OCI-LY3 (cell line): ENCODE results near the gene TENM4.

Source experiments
- H2AFZ ChIP-seq: fragments of 200-600, 300-600 bp; shearing (Covaris generic); 2 replicates; pipeline ENCODE4 v1.6.0; 2014; ENCODE audit warnings: antibody characterized with exemption, low read depth, low read length
- H3K27ac ChIP-seq: fragments of 200-600, 300-600 bp; sonication (generic); 2 replicates; pipeline ENCODE4 v1.5.1; 2014; ENCODE audit warnings: mild to moderate bottlenecking, low read length, moderate library complexity, mixed read lengths
- H3K27me3 ChIP-seq: fragments of 200-600, 300-600 bp; sonication (generic); 2 replicates; pipeline ENCODE4 v1.6.1; 2014; ENCODE audit warnings: low read depth, low read length, mixed read lengths
- H3K36me3 ChIP-seq: fragments of 200-600, 300-600 bp; sonication (generic); replicated peaks from 2 replicates; pipeline ENCODE3; 2014; ENCODE audit warnings: low read depth, low read length, mixed read lengths
- H3K4me1 ChIP-seq: fragments of 300-600, 200-600 bp; sonication (generic); 2 replicates; pipeline ENCODE4 v1.6.1; 2014; ENCODE audit warnings: low read length, mixed read lengths
- H3K4me2 ChIP-seq: fragments of 200-600, 300-600 bp; sonication (generic); 2 replicates; pipeline ENCODE4 v1.6.1; 2014; ENCODE audit warnings: low read length, mixed read lengths
- H3K4me3 ChIP-seq: fragments of 300-600, 200-600 bp; sonication (generic); 2 replicates; pipeline ENCODE4 v1.5.1; 2014; ENCODE audit warnings: antibody characterized with exemption, mild to moderate bottlenecking, low read length, moderate library complexity
- H3K79me2 ChIP-seq: fragments of 300-600, 200-600 bp; shearing (Covaris generic); 2 replicates; pipeline ENCODE4 v1.6.1; 2014; ENCODE audit warnings: mild to moderate bottlenecking, low read length, mixed read lengths
- H3K9ac ChIP-seq: fragments of 300-600, 200-600 bp; shearing (Covaris generic); 2 replicates; pipeline ENCODE4 v1.6.0; 2014; ENCODE audit warnings: mild to moderate bottlenecking, low read length, moderate library complexity
- H3K9me3 ChIP-seq: fragments of 200-600, 300-600 bp; shearing (Covaris generic); 2 replicates; pipeline ENCODE4 v1.6.1; 2014; ENCODE audit warnings: low read length, mixed read lengths; ENCODE audit not compliant: insufficient read depth
- H4K20me1 ChIP-seq: fragments of 200-600, 300-600 bp; sonication (generic); 2 replicates; pipeline ENCODE4 v1.6.1; 2016; ENCODE audit warnings: low read length, mixed read lengths; ENCODE audit not compliant: insufficient read depth
- EZH2phosphoT487 ChIP-seq: fragments of 200-600 bp; shearing (Covaris generic); IDR thresholded peaks from 2 replicates; pipeline ENCODE4 v1.6.1; 2018; ENCODE audit warnings: antibody characterized with exemption, mixed run types, low read depth
- TF ChIP-seq, protein P1 (sequence below): fragments of 200-600, 300-600 bp; sonication (generic); IDR thresholded peaks from 2 replicates; pipeline ENCODE4 v1.5.1; 2014; ENCODE audit warnings: antibody characterized with exemption, low read length, low read depth

The TENM4 gene

GRCh38 chr11:78657441-78657840 lies 783.4 kb downstream of the TENM4 start:
- H3K27me3 ChIP-seq, result no peaks in the 10 kb centered on the region
- no peaks in the 10 kb centered on the region for H3K9me3 ChIP-seq
- no peak overlapping the region for H3K4me3 ChIP-seq
- TF ChIP-seq, protein P1, sequence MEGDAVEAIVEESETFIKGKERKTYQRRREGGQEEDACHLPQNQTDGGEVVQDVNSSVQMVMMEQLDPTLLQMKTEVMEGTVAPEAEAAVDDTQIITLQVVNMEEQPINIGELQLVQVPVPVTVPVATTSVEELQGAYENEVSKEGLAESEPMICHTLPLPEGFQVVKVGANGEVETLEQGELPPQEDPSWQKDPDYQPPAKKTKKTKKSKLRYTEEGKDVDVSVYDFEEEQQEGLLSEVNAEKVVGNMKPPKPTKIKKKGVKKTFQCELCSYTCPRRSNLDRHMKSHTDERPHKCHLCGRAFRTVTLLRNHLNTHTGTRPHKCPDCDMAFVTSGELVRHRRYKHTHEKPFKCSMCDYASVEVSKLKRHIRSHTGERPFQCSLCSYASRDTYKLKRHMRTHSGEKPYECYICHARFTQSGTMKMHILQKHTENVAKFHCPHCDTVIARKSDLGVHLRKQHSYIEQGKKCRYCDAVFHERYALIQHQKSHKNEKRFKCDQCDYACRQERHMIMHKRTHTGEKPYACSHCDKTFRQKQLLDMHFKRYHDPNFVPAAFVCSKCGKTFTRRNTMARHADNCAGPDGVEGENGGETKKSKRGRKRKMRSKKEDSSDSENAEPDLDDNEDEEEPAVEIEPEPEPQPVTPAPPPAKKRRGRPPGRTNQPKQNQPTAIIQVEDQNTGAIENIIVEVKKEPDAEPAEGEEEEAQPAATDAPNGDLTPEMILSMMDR, result no peak
- TF ChIP-seq EZH2phosphoT487, result no peak
- peaks cover 8% of the 10 kb centered on the region; the same call in 1 of the 2 replicates for H3K4me1 ChIP-seq
- H3K36me3 ChIP-seq, result no peaks in the 10 kb centered on the region
- no peak overlapping the region for H2AFZ ChIP-seq
- no peak overlapping the region for H3K27ac ChIP-seq
- no peak overlapping the region for H3K4me2 ChIP-seq
- H4K20me1 ChIP-seq, result no peaks in the 10 kb centered on the region
- H3K9ac ChIP-seq, result no peak overlapping the region
- H3K79me2 ChIP-seq, result no peaks in the 10 kb centered on the region

DNA sequence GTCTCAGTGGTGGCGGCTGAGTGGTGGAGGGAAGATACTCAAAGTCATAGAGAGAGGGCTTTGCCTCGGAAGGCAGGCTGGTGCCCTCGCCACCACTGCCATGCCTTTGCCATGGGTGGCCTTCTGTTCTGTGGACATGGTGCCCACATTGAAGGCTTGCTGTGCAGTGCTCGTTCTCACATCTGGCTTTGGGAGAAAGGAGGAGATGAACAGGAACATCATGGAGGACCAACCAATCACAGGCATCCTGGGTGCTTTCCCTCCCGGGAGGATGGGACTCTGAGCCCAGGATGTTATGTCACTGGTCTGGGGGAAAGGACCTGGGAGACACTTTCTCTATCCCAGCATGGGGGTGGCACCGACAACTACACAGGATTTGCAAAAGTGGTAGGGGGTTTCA lies 783.8 kb downstream of the TENM4 start:
- no peak overlapping the region for H3K27ac ChIP-seq
- H3K4me2 ChIP-seq, result no peak overlapping the region
- no peak for TF ChIP-seq EZH2phosphoT487
- TF ChIP-seq, protein P1, result no peak
- no peaks in the 10 kb centered on the region for H3K27me3 ChIP-seq
- H3K9ac ChIP-seq, result no peak overlapping the region
- no peak overlapping the region for H3K4me3 ChIP-seq
- H4K20me1 ChIP-seq, result no peaks in the 10 kb centered on the region
- no peaks in the 10 kb centered on the region for H3K79me2 ChIP-seq
- H3K4me1 ChIP-seq, result peaks cover 8% of the 10 kb centered on the region; the same call in 1 of the 2 replicates
- no peaks in the 10 kb centered on the region for H3K9me3 ChIP-seq
- no peaks in the 10 kb centered on the region for H3K36me3 ChIP-seq
- no peak overlapping the region for H2AFZ ChIP-seq

DNA sequence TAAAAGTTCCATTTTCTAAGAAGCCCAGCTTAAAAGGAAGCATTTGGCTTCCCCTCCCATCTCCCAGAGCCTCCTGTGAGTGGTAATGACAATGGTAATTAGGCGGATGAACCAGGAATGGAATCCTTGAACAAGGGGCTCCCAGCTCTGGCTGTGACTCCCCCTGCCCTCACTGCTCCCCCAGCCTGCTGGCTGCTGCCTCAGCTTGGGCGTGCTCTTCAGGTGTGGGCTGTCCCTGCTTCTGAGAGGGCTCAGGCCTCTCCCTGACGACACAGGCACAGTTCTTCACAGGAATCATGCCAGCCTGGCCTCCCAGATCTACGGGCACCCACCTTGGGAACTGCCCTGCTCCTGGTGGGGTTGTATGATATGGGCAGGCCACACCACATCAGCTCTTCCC lies 784.5 kb downstream of the TENM4 start:
- no peak overlapping the region for H3K4me3 ChIP-seq
- peaks cover 8% of the 10 kb centered on the region; the same call in 1 of the 2 replicates for H3K4me1 ChIP-seq
- H3K27ac ChIP-seq, result no peak overlapping the region
- no peaks in the 10 kb centered on the region for H3K9me3 ChIP-seq
- H2AFZ ChIP-seq, result no peak overlapping the region
- H3K4me2 ChIP-seq, result no peak overlapping the region
- H3K79me2 ChIP-seq, result no peaks in the 10 kb centered on the region
- no peaks in the 10 kb centered on the region for H3K36me3 ChIP-seq
- H3K27me3 ChIP-seq, result no peaks in the 10 kb centered on the region
- TF ChIP-seq, protein P1, result no peak
- no peak for TF ChIP-seq EZH2phosphoT487
- H4K20me1 ChIP-seq, result no peaks in the 10 kb centered on the region
- H3K9ac ChIP-seq, result no peak overlapping the region

DNA sequence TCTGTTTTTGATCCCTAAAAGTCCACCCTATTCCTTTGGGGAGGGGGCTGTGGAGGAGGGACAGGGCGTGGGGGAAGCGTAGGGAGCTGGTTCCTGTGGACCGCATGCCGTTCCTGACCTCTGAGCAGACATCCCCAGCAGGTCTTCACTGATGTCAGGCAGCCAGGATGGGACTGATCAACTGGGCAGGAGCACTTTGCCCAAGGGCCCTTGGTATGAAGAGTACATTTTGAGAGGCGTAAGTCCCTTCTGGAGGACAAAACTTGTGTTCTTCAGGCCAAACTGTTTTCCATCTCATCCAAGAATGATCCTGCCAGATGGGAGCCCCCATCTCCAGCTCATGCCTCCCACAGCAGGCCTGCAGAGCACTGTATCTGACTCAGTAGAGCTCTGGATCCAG lies 785.3 kb downstream of the TENM4 start:
- H3K4me3 ChIP-seq, result no peak overlapping the region
- H3K9me3 ChIP-seq, result no peaks in the 10 kb centered on the region
- H3K4me2 ChIP-seq, result no peak overlapping the region
- H3K27me3 ChIP-seq, result no peaks in the 10 kb centered on the region
- peaks cover 8% of the 10 kb centered on the region; the same call in 1 of the 2 replicates for H3K4me1 ChIP-seq
- no peaks in the 10 kb centered on the region for H4K20me1 ChIP-seq
- H3K79me2 ChIP-seq, result no peaks in the 10 kb centered on the region
- H2AFZ ChIP-seq, result no peak overlapping the region
- TF ChIP-seq EZH2phosphoT487, result no peak
- TF ChIP-seq, protein P1, result no peak
- no peaks in the 10 kb centered on the region for H3K36me3 ChIP-seq
- H3K9ac ChIP-seq, result no peak overlapping the region
- H3K27ac ChIP-seq, result no peak overlapping the region
